22Rv1 (cell line): ENCODE measurements around the gene CAMSAP1.

Experiments used
- CTCF ChIP-seq: fragments of 450-650 bp; IDR thresholded peaks from 2 replicates; pipeline ENCODE4 v1.5.1; 2017; ENCODE audit warnings: mild to moderate bottlenecking
- ZFX ChIP-seq: fragments of 450-650 bp; IDR thresholded peaks from 2 replicates; pipeline ENCODE4 v1.6.1; 2017; ENCODE audit warnings: antibody characterized with exemption, borderline replicate concordance

GRCh38 chr9:135928074-135928730 lies 20.9 kb upstream of the CAMSAP1 start:
- TF ChIP-seq ZFX, result no peak
- no peak for TF ChIP-seq CTCF
